Mucosa of descending colon (tissue), 3 donors: ENCODE data around the gene FAM222B. TPM values are rescaled to one million over a fixed set of nuclear protein-coding genes. Genes with fewer than 3 reads are reported as not detected.
A peak's percentile ranks its signal among the peaks of the same experiment; 100 is the strongest.
"Not testable (repeated sequence)": the region's sequence is repeated elsewhere in the genome, so short reads cannot be mapped to it uniquely, and the experiment has no call there.

Source experiments
- ATAC-seq: fragments of 200-7000 bp; cut with Tn5 transposase; one replicate; pipeline ENCODE4 v1.9.1; 2020; ENCODE audit warnings: mild to moderate bottlenecking, moderate library complexity
- DNase-seq, 3 donors: peaks; one replicate each; pipeline ENCODE4 v3.0.0-alpha.2; 2020
- H3K36me3 ChIP-seq: fragments of 200-600 bp; one replicate; pipeline ENCODE4 v1.8.0; 2021; ENCODE audit warnings: low read depth, mild to moderate bottlenecking
- H3K4me1 ChIP-seq: fragments of 200-600 bp; one replicate; pipeline ENCODE4 v1.8.0; 2021; ENCODE audit warnings: low read depth, mild to moderate bottlenecking
- H3K4me3 ChIP-seq: fragments of 200-600 bp; one replicate; pipeline ENCODE4 v1.8.0; 2021; ENCODE audit warnings: mild to moderate bottlenecking
- H3K9me3 ChIP-seq: fragments of 200-600 bp; one replicate; pipeline ENCODE4 v1.8.0; 2021; ENCODE audit warnings: mild to moderate bottlenecking
- intact Hi-C, 2 donors: fragments of 100-400 bp; cut with DNase I in 1 of 2; cut with micrococcal nuclease in 1 of 2; formaldehyde crosslinking; loops; one replicate each; pipeline versions ENCODE4 v1.11.0 to v1.11.1; 2022; cut with DNase I, micrococcal nuclease
- total RNA-seq, 3 donors: library from RNA; stranded (reverse); fragmentation: NEBNext Ultra II Directional in 2 of 3; extraction: Animal tissue kit (Norgen Biotek cat#: 25700) in 2 of 3; gene quantifications; one replicate each; pipeline versions ENCODE4 v1.2.1 to v1.2.4, GENCODE V29; 2021 to 2023
- TF ChIP-seq, protein P1 (sequence below): fragments of 200-600 bp; IDR thresholded peaks from one replicate; pipeline ENCODE4 v1.8.0; 2022; ENCODE audit warnings: antibody characterized with exemption, mild to moderate bottlenecking
- donor health status: DM: no; HTN: no; CAD: no; lungs with moderate emphysema.
- donor health status: DM: no; HTN: no; CAD: no.
- donor health status: DM: no; HTN: yes; CAD: no.

Gene FAM222B
- total RNA-seq, 3 donors from 2014 or later, result 25.3 to 40.0 (median 30.0) TPM

DNA sequence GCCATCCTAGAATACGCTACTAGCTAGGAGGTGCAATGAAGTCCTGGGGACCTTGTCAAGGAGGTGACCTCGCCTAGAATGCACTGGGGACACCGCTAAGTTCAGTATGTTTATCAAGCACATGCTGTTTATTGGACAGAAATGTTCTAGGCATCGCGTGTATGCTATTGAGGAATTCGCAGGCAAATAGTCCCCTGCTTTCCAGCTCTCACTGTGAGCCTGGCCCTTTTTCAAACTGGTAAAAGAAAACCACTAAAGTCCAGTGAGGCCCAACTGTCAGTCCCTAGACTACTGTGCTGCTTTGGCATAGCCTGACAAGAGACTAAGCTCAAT, 1.2 kb upstream of the FAM222B start:
- no peak for ATAC-seq
- Histone ChIP-seq H3K4me1 (peaks cover 17% of the 10 kb centered on the region), H3K4me3 (no peak overlapping the region), H3K9me3 (no peaks in the 10 kb centered on the region), H3K36me3 (no peaks in the 10 kb centered on the region)
- no peak for DNase-seq
- TF ChIP-seq, protein P1, sequence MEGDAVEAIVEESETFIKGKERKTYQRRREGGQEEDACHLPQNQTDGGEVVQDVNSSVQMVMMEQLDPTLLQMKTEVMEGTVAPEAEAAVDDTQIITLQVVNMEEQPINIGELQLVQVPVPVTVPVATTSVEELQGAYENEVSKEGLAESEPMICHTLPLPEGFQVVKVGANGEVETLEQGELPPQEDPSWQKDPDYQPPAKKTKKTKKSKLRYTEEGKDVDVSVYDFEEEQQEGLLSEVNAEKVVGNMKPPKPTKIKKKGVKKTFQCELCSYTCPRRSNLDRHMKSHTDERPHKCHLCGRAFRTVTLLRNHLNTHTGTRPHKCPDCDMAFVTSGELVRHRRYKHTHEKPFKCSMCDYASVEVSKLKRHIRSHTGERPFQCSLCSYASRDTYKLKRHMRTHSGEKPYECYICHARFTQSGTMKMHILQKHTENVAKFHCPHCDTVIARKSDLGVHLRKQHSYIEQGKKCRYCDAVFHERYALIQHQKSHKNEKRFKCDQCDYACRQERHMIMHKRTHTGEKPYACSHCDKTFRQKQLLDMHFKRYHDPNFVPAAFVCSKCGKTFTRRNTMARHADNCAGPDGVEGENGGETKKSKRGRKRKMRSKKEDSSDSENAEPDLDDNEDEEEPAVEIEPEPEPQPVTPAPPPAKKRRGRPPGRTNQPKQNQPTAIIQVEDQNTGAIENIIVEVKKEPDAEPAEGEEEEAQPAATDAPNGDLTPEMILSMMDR, result no peak
- intact Hi-C loops, result no loop called here

GRCh38 chr17:28841901-28842281, 699 bp downstream of the FAM222B start:
- TF ChIP-seq, protein P1, result no peak
- Histone ChIP-seq H3K36me3 (no peaks in the 10 kb centered on the region), H3K9me3 (no peaks in the 10 kb centered on the region), H3K4me3 (peak overlapping the region; percentile 49), H3K4me1 (peaks cover 17% of the 10 kb centered on the region)
- intact Hi-C loops, result no loop called here
- DNase-seq (no peak), ATAC-seq (peak; percentile 85)

DNA sequence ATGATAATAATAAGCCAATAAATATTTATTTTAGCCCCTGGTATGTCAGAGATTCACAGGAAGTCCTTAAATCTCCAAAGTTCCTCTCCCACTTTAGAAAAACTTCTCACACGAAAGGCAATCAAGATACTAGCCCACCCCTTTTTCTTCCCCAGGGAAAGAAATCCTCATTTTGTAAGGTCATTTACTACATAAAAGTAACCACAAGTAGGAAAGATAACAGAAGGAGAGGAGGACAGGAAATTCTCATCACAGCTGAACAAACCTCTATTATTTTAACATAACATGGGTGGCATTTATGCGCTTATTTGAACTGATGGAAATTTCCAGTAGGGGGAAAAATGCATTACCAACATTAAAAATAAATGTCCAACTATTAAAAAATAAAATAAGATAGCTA, 3.4 kb downstream of the FAM222B start:
- intact Hi-C loops, result no loop called here
- TF ChIP-seq, protein P1, result no peak
- H3K4me1 ChIP-seq, result peaks cover 17% of the 10 kb centered on the region
- no peaks in the 10 kb centered on the region for H3K9me3 ChIP-seq
- DNase-seq (no peak), ATAC-seq (no peak)
- H3K4me3 ChIP-seq, result no peak overlapping the region
- H3K36me3 ChIP-seq, result no peaks in the 10 kb centered on the region

DNA sequence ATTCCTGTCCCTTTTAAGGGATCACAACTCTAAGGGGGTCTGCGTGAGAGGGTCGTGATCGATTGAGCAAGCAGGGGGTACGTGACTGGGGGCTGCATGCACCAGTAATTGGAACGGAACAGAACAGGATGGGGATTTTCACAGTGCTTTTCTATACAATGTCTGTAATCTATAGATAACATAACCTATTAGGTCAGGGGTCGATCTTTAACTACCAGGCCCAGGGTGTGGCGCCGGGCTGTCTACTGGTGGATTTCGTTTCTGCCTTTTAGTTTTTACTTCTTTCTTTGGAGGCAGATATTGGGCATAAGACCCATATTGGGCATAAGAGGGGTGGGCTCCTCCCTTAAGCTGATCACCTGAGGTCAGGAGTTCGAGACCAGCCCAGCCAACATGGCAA, 6.0 kb downstream of the FAM222B start:
- ATAC-seq, intact Hi-C loops, H3K4me3 ChIP-seq, H3K36me3 ChIP-seq, H3K9me3 ChIP-seq: not testable (repeated sequence)
- peak in 1 of 3 donors; percentile 19 for DNase-seq
- H3K4me1 ChIP-seq, result peaks cover 13% of the 10 kb centered on the region

- TF ChIP-seq, protein P1, result no peak
- Histone ChIP-seq H3K9me3 (no peaks in the 10 kb centered on the region), H3K4me3 (no peak overlapping the region), H3K4me1 (no peaks in the 10 kb centered on the region), H3K36me3 (no peaks in the 10 kb centered on the region)
- DNase-seq (no peak), ATAC-seq (no peak)
- intact Hi-C loops, result no loop called here
Observed at GRCh38 chr17:28834420-28834819, 8.2 kb downstream of the FAM222B start.

DNA sequence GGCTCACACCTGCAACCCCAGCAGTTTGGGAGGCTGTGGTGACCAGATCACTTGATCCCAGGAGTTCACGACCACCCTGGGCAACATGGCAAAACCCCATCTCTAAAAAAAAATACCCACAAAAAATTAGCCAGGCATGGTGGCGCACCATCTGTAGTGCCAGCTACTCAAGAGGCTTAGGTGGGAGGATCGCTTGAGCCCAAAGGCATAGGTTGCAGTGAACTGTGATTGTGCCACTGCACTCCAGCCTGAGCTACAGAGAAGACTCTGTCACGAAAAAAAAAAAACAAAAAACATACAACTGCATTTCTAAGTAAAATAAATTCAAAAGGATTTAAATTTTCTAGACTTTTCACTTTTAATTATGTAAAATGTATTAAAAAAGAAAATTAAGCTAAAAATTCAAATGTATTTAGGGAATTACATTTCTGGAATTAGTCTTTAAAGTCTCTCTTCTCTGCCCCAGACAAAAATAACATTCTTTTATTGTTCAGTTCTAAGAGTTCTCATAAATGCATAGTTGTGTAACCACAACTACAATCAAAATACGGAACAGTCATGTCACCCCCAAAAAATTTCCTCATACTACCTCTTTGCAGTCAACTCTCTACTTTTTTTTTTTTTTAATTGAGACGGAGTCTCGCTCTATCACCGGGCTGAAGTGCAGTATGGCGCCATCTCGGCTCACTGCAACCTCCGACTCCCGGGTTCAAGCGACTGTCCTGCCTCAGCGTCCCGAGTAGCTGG, 14.1 kb downstream of the FAM222B start:
- Histone ChIP-seq H3K36me3 (no peaks in the 10 kb centered on the region), H3K4me3 (no peak overlapping the region), H3K4me1 (no peaks in the 10 kb centered on the region), H3K9me3 (no peaks in the 10 kb centered on the region)
- TF ChIP-seq, protein P1, result no peak
- intact Hi-C loops, result no loop called here
- DNase-seq, result peak in 1 of 3 donors; percentile 8
- no peak for ATAC-seq
